IMR-90 (cell line): Measurements from ENCODE around the gene KDM5B. TPM values are rescaled to one million over a fixed set of nuclear protein-coding genes. Genes with fewer than 3 reads are reported as not detected.

ENCODE experiments used
- ATAC-seq: fragments of 200-7000 bp; cut with Tn5 transposase; 2 replicates; pipeline ENCODE4 v1.9.1; 2020; ENCODE audit warnings: low read depth, mild to moderate bottlenecking, moderate library complexity
- BruUV-seq: library from RNA; stranded (reverse); fragments of 400-500 nt; replicated peaks from 2 replicates; lab custom pipeline; 2021; lab: Mats Ljungman, UMichigan
- CTCF ChIA-PET: fragments of 300-600 bp; formaldehyde crosslinking; extraction: SDS; loops from one replicate; lab custom pipeline; 2021; ENCODE audit warnings: antibody characterized with exemption; lab: Yijun Ruan, JAX
- POLR2A ChIA-PET: fragments of 300-600 bp; sonication (Branson Sonifier 250); formaldehyde crosslinking; loops from one replicate; lab custom pipeline; 2022; ENCODE audit warnings: antibody characterized with exemption; ENCODE audit not compliant: unreplicated experiment; lab: Charles Lee
- DNase-seq: peaks from one replicate; pipeline ENCODE4 v3.0.0; 2013
- H2AFZ ChIP-seq: replicated peaks from 2 replicates; pipeline ENCODE3; 2013; ENCODE audit warnings: low read length, mild to moderate bottlenecking; ENCODE audit not compliant: poor library complexity
- H2AK5ac ChIP-seq: 2 replicates; pipeline ENCODE4 v1.6.1; 2013; ENCODE audit warnings: low read depth, low read length, inconsistent platforms
- H2AK9ac ChIP-seq: replicated peaks from 2 replicates; pipeline ENCODE3; 2013; ENCODE audit warnings: mild to moderate bottlenecking, low read depth, low read length, moderate library complexity; ENCODE audit not compliant: poor library complexity
- H2BK120ac ChIP-seq: 2 replicates; pipeline ENCODE4 v1.6.1; 2013; ENCODE audit warnings: low read depth, low read length, inconsistent platforms
- H2BK15ac ChIP-seq: 3 replicates; pipeline ENCODE4 v1.6.1; 2013; ENCODE audit warnings: low read depth, low read length, inconsistent platforms
- H2BK20ac ChIP-seq: 2 replicates; pipeline ENCODE4 v1.6.1; 2013; ENCODE audit warnings: low read depth, mild to moderate bottlenecking, inconsistent platforms, low read length, moderate library complexity
- H2BK5ac ChIP-seq: 2 replicates; pipeline ENCODE4 v1.6.1; 2013; ENCODE audit warnings: mild to moderate bottlenecking, low read depth, low read length, inconsistent platforms; ENCODE audit not compliant: poor library complexity, severe bottlenecking
- H3K14ac ChIP-seq: replicated peaks from 2 replicates; pipeline ENCODE4 v1.6.1; 2013; ENCODE audit warnings: low read depth, low read length, inconsistent platforms
- H3K18ac ChIP-seq: 2 replicates; pipeline ENCODE4 v1.6.1; 2013; ENCODE audit warnings: low read depth, low read length, control low read depth
- H3K23ac ChIP-seq: 2 replicates; pipeline ENCODE4 v1.6.1; 2013; ENCODE audit warnings: low read depth, low read length, inconsistent platforms
- H3K27ac ChIP-seq: 2 replicates; pipeline ENCODE4 v1.5.1; 2013; ENCODE audit warnings: mild to moderate bottlenecking, control low read depth, low read length; ENCODE audit not compliant: insufficient read depth
- H3K27me3 ChIP-seq: 2 replicates; pipeline ENCODE4 v1.6.1; 2013; ENCODE audit warnings: low read length; ENCODE audit not compliant: control insufficient read depth, insufficient read depth
- H3K36me3 ChIP-seq: 2 replicates; pipeline ENCODE4 v1.6.1; 2013; ENCODE audit warnings: low read length, mixed read lengths; ENCODE audit not compliant: control insufficient read depth, insufficient read depth
- H3K4ac ChIP-seq: 2 replicates; pipeline ENCODE4 v1.6.1; 2013; ENCODE audit warnings: low read depth, low read length, inconsistent platforms
- H3K4me1 ChIP-seq: 2 replicates; pipeline ENCODE4 v1.6.1; 2013; ENCODE audit warnings: low read length, mixed read lengths; ENCODE audit not compliant: control insufficient read depth, insufficient read depth
- H3K4me2 ChIP-seq: 2 replicates; pipeline ENCODE4 v1.6.1; 2013; ENCODE audit warnings: low read depth, mild to moderate bottlenecking, control low read depth, low read length, moderate library complexity
- H3K4me3 ChIP-seq: 2 replicates; pipeline ENCODE4 v1.5.1; 2013; ENCODE audit warnings: low read depth, mild to moderate bottlenecking, control low read depth, low read length, moderate library complexity; ENCODE audit not compliant: insufficient read depth
- H3K56ac ChIP-seq: 2 replicates; pipeline ENCODE4 v1.6.1; 2013; ENCODE audit warnings: low read length, inconsistent platforms; ENCODE audit not compliant: insufficient read depth; ENCODE audit errors: extremely low read depth
- H3K79me1 ChIP-seq, 2 experiments: 2 replicates each; pipeline ENCODE4 v1.6.1; 2013; ENCODE audit warnings: low read length in 2 of 2, inconsistent platforms in 1 of 2, low read depth in 1 of 2
- H3K9ac ChIP-seq: 2 replicates; pipeline ENCODE4 v1.6.1; 2013; ENCODE audit warnings: low read depth, low read length, control low read depth
- H3K9me1 ChIP-seq: 2 replicates; pipeline ENCODE4 v1.6.1; 2013; ENCODE audit warnings: low read length, inconsistent platforms; ENCODE audit not compliant: insufficient read depth
- H3K9me3 ChIP-seq: 2 replicates; pipeline ENCODE4 v1.6.1; 2013; ENCODE audit warnings: low read length; ENCODE audit not compliant: control insufficient read depth, insufficient read depth
- H4K20me1 ChIP-seq: 2 replicates; pipeline ENCODE4 v1.6.1; 2013; ENCODE audit warnings: low read length, inconsistent platforms; ENCODE audit not compliant: insufficient read depth
- H4K5ac ChIP-seq: 2 replicates; pipeline ENCODE4 v1.6.1; 2013; ENCODE audit warnings: mild to moderate bottlenecking, low read depth, low read length, control low read depth
- H4K8ac ChIP-seq, 2 experiments: 2 replicates each; pipeline ENCODE4 v1.6.1; 2013; ENCODE audit warnings: low read depth in 2 of 2, low read length in 2 of 2, control low read depth in 1 of 2, inconsistent platforms in 1 of 2
- H4K91ac ChIP-seq: 2 replicates; pipeline ENCODE4 v1.6.1; 2013; ENCODE audit warnings: low read depth, low read length, inconsistent platforms; ENCODE audit not compliant: insufficient read depth
- CEBPB ChIP-seq: IDR thresholded peaks from 2 replicates; pipeline ENCODE4 v1.6.1; 2012; ENCODE audit warnings: low read depth, low read length, improper control_type of control experiment
- FOS ChIP-seq: fragments of 150-350 bp; IDR thresholded peaks from 2 replicates; pipeline ENCODE4 v1.6.1; 2016; ENCODE audit warnings: low read depth, low read length
- MAZ ChIP-seq: IDR thresholded peaks from 2 replicates; pipeline ENCODE4 v1.6.1; 2012; ENCODE audit warnings: low read depth, mild to moderate bottlenecking, low read length, improper control_type of control experiment, moderate library complexity, borderline replicate concordance
- RFX5 ChIP-seq: IDR thresholded peaks from 2 replicates; pipeline ENCODE4 v1.8.0; 2012; ENCODE audit warnings: low read depth, mild to moderate bottlenecking, low read length, moderate library complexity
- SMC3 ChIP-seq: fragments of 150-350 bp; IDR thresholded peaks from 2 replicates; pipeline ENCODE4 v1.6.1; 2016; ENCODE audit warnings: low read depth, mild to moderate bottlenecking, antibody characterized with exemption, low read length, moderate library complexity
- WGBS, 2 experiments: methylation state at CpG; one replicate each; pipeline versions ENCODE4 v1.1.5 to v1.1.7; 2013; ENCODE audit warnings: missing lambda C conversion rate in 2 of 2; ENCODE audit not compliant: insufficient read length in 1 of 2; ENCODE audit errors: extremely low coverage in 2 of 2; 5-methylcytosine and 5-hydroxymethylcytosine counted together
- dilution Hi-C: fragments of 300-500 bp; cut with HindIII; formaldehyde crosslinking; loops from one replicate; pipeline ENCODE4 v1.14.3; 2018; ENCODE audit warnings: low sequenced_read_pairs; ENCODE audit not compliant: unreplicated experiment
- in situ Hi-C: fragments of 300-500 bp; cut with MboI; formaldehyde crosslinking; loops from 3 replicates; pipeline ENCODE4 v1.14.3; 2019; ENCODE audit warnings: low sequenced_read_pairs, inconsistent platforms, mixed read lengths
- intact Hi-C: fragments of 100-400 bp; cut with micrococcal nuclease; formaldehyde crosslinking; loops from 2 replicates; pipeline ENCODE4 v1.10.0; 2022
- polyA plus RNA-seq, 3 experiments: library from polyadenylated mRNA; depleted of rRNA; stranded (reverse); fragments of >200 nt; gene quantifications; 2 replicates each; pipeline ENCODE4 v1.2.3, GENCODE V29; 2012; ENCODE audit warnings: low replicate concordance in 1 of 3
- total RNA-seq: library from RNA; depleted of rRNA; stranded (reverse); fragments of >200 nt; gene quantifications from 2 replicates; pipeline ENCODE4 v1.2.3, GENCODE V29; 2012
- TF ChIP-seq, protein P1 (sequence below): conservative IDR thresholded peaks from 2 replicates; pipeline ENCODE4 v1.5.1; 2012; ENCODE audit warnings: mild to moderate bottlenecking, low read depth, low read length, improper control_type of control experiment
- TF ChIP-seq, protein P2 (sequence below): fragments of 150-350 bp; IDR thresholded peaks from 2 replicates; pipeline ENCODE4 v1.6.1; 2017; ENCODE audit warnings: mild to moderate bottlenecking, antibody characterized with exemption, low read length, low read depth
- TF ChIP-seq, protein P3 (sequence below): fragments of 150-350 bp; IDR thresholded peaks from 2 replicates; pipeline ENCODE4 v1.6.1; 2016; ENCODE audit warnings: low read depth, mild to moderate bottlenecking, low read length, moderate library complexity, borderline replicate concordance

The KDM5B gene
- total and polyA plus RNA-seq, 2 of the 4 experiments (the other 2 are of a cell fraction), result 28.8 to 82.1 TPM

DNA sequence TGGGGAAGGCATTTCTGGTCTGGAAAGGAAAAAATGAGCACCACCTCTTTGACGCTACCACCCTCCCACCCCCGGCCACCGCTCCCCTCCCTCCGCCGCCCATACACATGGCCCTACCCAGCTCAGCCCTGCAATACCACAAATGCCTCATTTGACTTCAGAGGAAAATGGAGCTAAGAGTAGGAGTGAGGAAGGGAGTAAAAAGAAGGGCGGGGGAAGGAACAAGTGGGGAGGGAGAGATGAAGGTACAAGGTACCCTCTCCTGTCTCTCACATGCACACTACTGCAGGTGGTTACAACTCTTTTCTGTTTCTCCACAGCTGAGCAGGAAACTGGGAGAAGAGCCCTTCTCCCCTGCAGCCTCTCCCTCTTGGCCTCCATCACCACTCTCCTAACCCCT lies 105.0 kb downstream of the KDM5B start:
- H3K14ac ChIP-seq, result no peak overlapping the region
- no peak overlapping the region for H3K4me3 ChIP-seq
- no peak overlapping the region for H2BK15ac ChIP-seq
- no peak overlapping the region for H2BK20ac ChIP-seq
- peaks cover 86% of the 10 kb centered on the region for H3K27me3 ChIP-seq
- POLR2A ChIA-PET, result no interaction called here
- TF ChIP-seq CEBPB (no peak), RFX5 (no peak), MAZ (no peak), SMC3 (no peak), FOS (no peak)
- TF ChIP-seq, protein P1, sequence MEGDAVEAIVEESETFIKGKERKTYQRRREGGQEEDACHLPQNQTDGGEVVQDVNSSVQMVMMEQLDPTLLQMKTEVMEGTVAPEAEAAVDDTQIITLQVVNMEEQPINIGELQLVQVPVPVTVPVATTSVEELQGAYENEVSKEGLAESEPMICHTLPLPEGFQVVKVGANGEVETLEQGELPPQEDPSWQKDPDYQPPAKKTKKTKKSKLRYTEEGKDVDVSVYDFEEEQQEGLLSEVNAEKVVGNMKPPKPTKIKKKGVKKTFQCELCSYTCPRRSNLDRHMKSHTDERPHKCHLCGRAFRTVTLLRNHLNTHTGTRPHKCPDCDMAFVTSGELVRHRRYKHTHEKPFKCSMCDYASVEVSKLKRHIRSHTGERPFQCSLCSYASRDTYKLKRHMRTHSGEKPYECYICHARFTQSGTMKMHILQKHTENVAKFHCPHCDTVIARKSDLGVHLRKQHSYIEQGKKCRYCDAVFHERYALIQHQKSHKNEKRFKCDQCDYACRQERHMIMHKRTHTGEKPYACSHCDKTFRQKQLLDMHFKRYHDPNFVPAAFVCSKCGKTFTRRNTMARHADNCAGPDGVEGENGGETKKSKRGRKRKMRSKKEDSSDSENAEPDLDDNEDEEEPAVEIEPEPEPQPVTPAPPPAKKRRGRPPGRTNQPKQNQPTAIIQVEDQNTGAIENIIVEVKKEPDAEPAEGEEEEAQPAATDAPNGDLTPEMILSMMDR, result no peak
- TF ChIP-seq, protein P2, sequence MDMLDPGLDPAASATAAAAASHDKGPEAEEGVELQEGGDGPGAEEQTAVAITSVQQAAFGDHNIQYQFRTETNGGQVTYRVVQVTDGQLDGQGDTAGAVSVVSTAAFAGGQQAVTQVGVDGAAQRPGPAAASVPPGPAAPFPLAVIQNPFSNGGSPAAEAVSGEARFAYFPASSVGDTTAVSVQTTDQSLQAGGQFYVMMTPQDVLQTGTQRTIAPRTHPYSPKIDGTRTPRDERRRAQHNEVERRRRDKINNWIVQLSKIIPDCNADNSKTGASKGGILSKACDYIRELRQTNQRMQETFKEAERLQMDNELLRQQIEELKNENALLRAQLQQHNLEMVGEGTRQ, result no peak
- TF ChIP-seq, protein P3, sequence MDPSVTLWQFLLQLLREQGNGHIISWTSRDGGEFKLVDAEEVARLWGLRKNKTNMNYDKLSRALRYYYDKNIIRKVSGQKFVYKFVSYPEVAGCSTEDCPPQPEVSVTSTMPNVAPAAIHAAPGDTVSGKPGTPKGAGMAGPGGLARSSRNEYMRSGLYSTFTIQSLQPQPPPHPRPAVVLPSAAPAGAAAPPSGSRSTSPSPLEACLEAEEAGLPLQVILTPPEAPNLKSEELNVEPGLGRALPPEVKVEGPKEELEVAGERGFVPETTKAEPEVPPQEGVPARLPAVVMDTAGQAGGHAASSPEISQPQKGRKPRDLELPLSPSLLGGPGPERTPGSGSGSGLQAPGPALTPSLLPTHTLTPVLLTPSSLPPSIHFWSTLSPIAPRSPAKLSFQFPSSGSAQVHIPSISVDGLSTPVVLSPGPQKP, result no peak
- in situ Hi-C loops, result no loop called here
- dilution Hi-C loops, result no loop called here
- DNase-seq (no peak), ATAC-seq (no peak)
- H3K56ac ChIP-seq, result no peak overlapping the region
- intact Hi-C loops, result no loop called here
- no peak overlapping the region for H3K18ac ChIP-seq
- no peaks in the 10 kb centered on the region for H3K79me1 ChIP-seq
- no peak overlapping the region for H2AK9ac ChIP-seq
- no peak overlapping the region for H4K8ac ChIP-seq
- H3K9me1 ChIP-seq, result no peaks in the 10 kb centered on the region
- no TSS peak for BruUV-seq
- H4K91ac ChIP-seq, result no peak overlapping the region
- no peaks in the 10 kb centered on the region for H3K4me1 ChIP-seq
- no peak overlapping the region for H2BK120ac ChIP-seq
- no peaks in the 10 kb centered on the region for H3K36me3 ChIP-seq
- H3K9ac ChIP-seq, result no peak overlapping the region
- no peaks in the 10 kb centered on the region; the same call in 1 of the 2 replicates for H4K20me1 ChIP-seq
- CTCF ChIA-PET, result no interaction called here
- H3K27ac ChIP-seq, result no peak overlapping the region
- no peak overlapping the region for H3K4me2 ChIP-seq
- H3K4ac ChIP-seq, result no peak overlapping the region
- H3K23ac ChIP-seq, result no peak overlapping the region
- WGBS, 2 experiments, result no CpG with 5 or more reads among the region's 6 CpGs
- no peak overlapping the region for H4K5ac ChIP-seq
- no peak overlapping the region for H2AK5ac ChIP-seq
- no peak overlapping the region for H2BK5ac ChIP-seq
- H2AFZ ChIP-seq, result no peak overlapping the region
- no peaks in the 10 kb centered on the region for H3K9me3 ChIP-seq
